H1 (cell line): ENCODE data around the gene UROC1. TPM values are rescaled to one million over a fixed set of nuclear protein-coding genes. Genes with fewer than 3 reads are reported as not detected.

Experiments used
- CTCF ChIA-PET: fragments of 300-600 bp; sonication (Branson Sonifier 250); formaldehyde crosslinking; loops from one replicate; lab custom pipeline; 2021; ENCODE audit not compliant: partially characterized antibody; lab: Charles Lee
- POLR2A ChIA-PET: fragments of 300-600 bp; sonication (Branson Sonifier 250); formaldehyde crosslinking; loops from one replicate; lab custom pipeline; 2021; ENCODE audit warnings: inconsistent platforms; ENCODE audit not compliant: partially characterized antibody; lab: Charles Lee
- DNase-seq, 2 experiments: peaks; one replicate each; pipeline versions ENCODE4 v3.0.0 to v3.0.0-alpha.2; 2010 to 2022; ENCODE audit warnings: low spot score in 2 of 2, low read depth in 1 of 2, mixed read lengths in 1 of 2
- FAIRE-seq: peaks from 2 replicates; lab custom pipeline; 2011; peaks lifted over from hg19 to GRCh38; lab: Jason Lieb, UNC
- H2AFZ ChIP-seq: 2 replicates; pipeline ENCODE4 v1.8.1; 2012; ENCODE audit warnings: low read length, inconsistent platforms
- H2AK5ac ChIP-seq: 2 replicates; pipeline ENCODE4 v1.6.1; 2013; ENCODE audit warnings: low read depth, low read length
- H2BK120ac ChIP-seq: replicated peaks from 2 replicates; pipeline ENCODE3; 2013; ENCODE audit warnings: low read depth, low read length, inconsistent platforms
- H2BK12ac ChIP-seq: 2 replicates; pipeline ENCODE4 v1.6.1; 2013; ENCODE audit warnings: low read depth, low read length
- H2BK15ac ChIP-seq: 2 replicates; pipeline ENCODE4 v1.6.1; 2013; ENCODE audit warnings: low read length
- H2BK20ac ChIP-seq: 2 replicates; pipeline ENCODE4 v1.6.1; 2013; ENCODE audit warnings: low read length
- H2BK5ac ChIP-seq: 2 replicates; pipeline ENCODE4 v1.6.1; 2013; ENCODE audit warnings: low read depth, low read length
- H3K14ac ChIP-seq: 2 replicates; pipeline ENCODE4 v1.6.1; 2013; ENCODE audit warnings: inconsistent platforms; ENCODE audit not compliant: insufficient read length
- H3K18ac ChIP-seq: 2 replicates; pipeline ENCODE4 v1.6.1; 2013; ENCODE audit warnings: low read length; ENCODE audit errors: extremely low read depth
- H3K23ac ChIP-seq: 2 replicates; pipeline ENCODE4 v1.6.1; 2013; ENCODE audit warnings: inconsistent platforms; ENCODE audit not compliant: insufficient read length
- H3K23me2 ChIP-seq: 2 replicates; pipeline ENCODE4 v1.6.1; 2013; ENCODE audit warnings: low read depth, low read length
- H3K27ac ChIP-seq: 2 replicates; pipeline ENCODE4 v1.6.1; 2011; ENCODE audit warnings: low read depth, low read length, inconsistent platforms
- H3K27me3 ChIP-seq, 4 experiments: replicated peaks in 1 of 4; 1 replicate in 1 of 4; 2 replicates in 3 of 4; pipeline versions ENCODE4 v1.6.1 to v1.8.1; 2011 to 2013; ENCODE audit warnings: low read length in 3 of 4, mild to moderate bottlenecking in 3 of 4, inconsistent platforms in 2 of 4, mixed read lengths in 2 of 4, moderate library complexity in 1 of 4; ENCODE audit not compliant: control insufficient read depth in 3 of 4, insufficient read depth in 3 of 4; ENCODE audit errors: extremely low read depth in 1 of 4
- H3K36me3 ChIP-seq, 4 experiments: 2 replicates each; pipeline versions ENCODE4 v1.6.1 to v1.8.1; 2011 to 2013; ENCODE audit warnings: mild to moderate bottlenecking in 4 of 4, low read length in 3 of 4, moderate library complexity in 2 of 4, control low read depth in 1 of 4, inconsistent platforms in 1 of 4; ENCODE audit not compliant: insufficient read depth in 4 of 4, control insufficient read depth in 2 of 4
- H3K4ac ChIP-seq: replicated peaks from 2 replicates; pipeline ENCODE3; 2013; ENCODE audit warnings: low read length, low read depth, mixed read lengths, inconsistent platforms; ENCODE audit not compliant: insufficient read length
- H3K4me1 ChIP-seq, 4 experiments: replicated peaks in 1 of 4; 1 replicate in 1 of 4; 2 replicates in 3 of 4; pipeline versions ENCODE4 v1.6.1 to v1.8.1; 2011 to 2013; ENCODE audit warnings: low read length in 3 of 4, inconsistent platforms in 2 of 4, mixed read lengths in 1 of 4; ENCODE audit not compliant: insufficient read depth in 4 of 4, control insufficient read depth in 3 of 4
- H3K4me2 ChIP-seq, 2 experiments: 2 replicates each; pipeline versions ENCODE4 v1.6.1 to v1.8.1; 2011 to 2013; ENCODE audit warnings: low read depth in 2 of 2, low read length in 2 of 2, control low read depth in 1 of 2, inconsistent platforms in 1 of 2, mild to moderate bottlenecking in 1 of 2; ENCODE audit not compliant: insufficient read depth in 1 of 2
- H3K4me3 ChIP-seq, 4 experiments: fragments of 200-600, 300-600 bp in 1 of 4; sonication (generic), shearing (Covaris generic), sonication (Bioruptor Twin) in 1 of 4; 2 replicates each; pipeline versions ENCODE4 v1.5.1 to v1.8.1; 2011 to 2016; ENCODE audit warnings: low read length in 4 of 4, low read depth in 3 of 4, control low read depth in 2 of 4, inconsistent platforms in 2 of 4, mild to moderate bottlenecking in 2 of 4, mixed read lengths in 1 of 4, moderate library complexity in 1 of 4; ENCODE audit not compliant: insufficient read depth in 2 of 4; ENCODE audit errors: extremely low read depth in 1 of 4
- H3K56ac ChIP-seq: replicated peaks from 2 replicates; pipeline ENCODE3; 2013; ENCODE audit warnings: low read depth, mild to moderate bottlenecking, mixed read lengths, low read length, inconsistent platforms; ENCODE audit not compliant: insufficient read length
- H3K79me1 ChIP-seq: 2 replicates; pipeline ENCODE4 v1.6.1; 2013; ENCODE audit warnings: low read depth, low read length, control low read depth
- H3K79me2 ChIP-seq, 2 experiments: 2 replicates each; pipeline versions ENCODE4 v1.6.1 to v1.8.1; 2012 to 2013; ENCODE audit warnings: low read length in 2 of 2, mild to moderate bottlenecking in 2 of 2, inconsistent platforms in 1 of 2; ENCODE audit not compliant: insufficient read depth in 2 of 2, control insufficient read depth in 1 of 2
- H3K9ac ChIP-seq, 4 experiments: replicated peaks in 1 of 4; 1 replicate in 1 of 4; 2 replicates in 3 of 4; pipeline versions ENCODE4 v1.6.1 to v1.8.1; 2011 to 2013; ENCODE audit warnings: low read depth in 3 of 4, low read length in 3 of 4, control low read depth in 2 of 4, mild to moderate bottlenecking in 2 of 4, moderate library complexity in 2 of 4, inconsistent platforms in 1 of 4; ENCODE audit errors: extremely low read depth in 1 of 4
- H3K9me3 ChIP-seq, 2 experiments: 2 replicates each; pipeline versions ENCODE4 v1.6.1 to v1.8.1; 2012 to 2013; ENCODE audit warnings: mild to moderate bottlenecking in 2 of 2, moderate library complexity in 2 of 2, control low read depth in 1 of 2, inconsistent platforms in 1 of 2, low read depth in 1 of 2, low read length in 1 of 2, mixed read lengths in 1 of 2; ENCODE audit not compliant: insufficient read depth in 2 of 2
- H4K20me1 ChIP-seq, 2 experiments: replicated peaks in 1 of 2; 2 replicates each; pipeline versions ENCODE3 to v1.8.1; 2011 to 2013; ENCODE audit warnings: inconsistent platforms in 2 of 2, low read length in 2 of 2, mild to moderate bottlenecking in 1 of 2; ENCODE audit not compliant: insufficient read depth in 2 of 2, control insufficient read depth in 1 of 2
- H4K5ac ChIP-seq: 2 replicates; pipeline ENCODE4 v1.6.1; 2013; ENCODE audit warnings: low read length, low read depth, mixed read lengths, inconsistent platforms; ENCODE audit not compliant: insufficient read length
- H4K8ac ChIP-seq: 2 replicates; pipeline ENCODE4 v1.8.0; 2013; ENCODE audit warnings: mild to moderate bottlenecking, moderate library complexity, low read length, inconsistent platforms; ENCODE audit not compliant: insufficient read depth; ENCODE audit errors: extremely low read depth
- H4K91ac ChIP-seq: replicated peaks from 2 replicates; pipeline ENCODE3; 2013; ENCODE audit warnings: low read length, mixed read lengths, inconsistent platforms; ENCODE audit not compliant: insufficient read length
- BACH1 ChIP-seq: IDR thresholded peaks from 2 replicates; pipeline ENCODE4 v1.6.1; 2012; ENCODE audit warnings: low read length, improper control_type of control experiment
- CBX5 ChIP-seq: fragments of 300-800, 300-1000 bp; sonication (generic); IDR thresholded peaks from 2 replicates; pipeline ENCODE4 v1.7.1; 2016; ENCODE audit warnings: antibody characterized with exemption, low read length, low read depth
- CHD1 ChIP-seq: IDR thresholded peaks from 2 replicates; pipeline ENCODE4 v1.6.1; 2012; ENCODE audit warnings: low read depth, low read length, improper control_type of control experiment
- EGR1 ChIP-seq: IDR thresholded peaks from 2 replicates; pipeline ENCODE4 v1.6.1; 2011; ENCODE audit warnings: low read depth, low read length, borderline replicate concordance
- MAX ChIP-seq: IDR thresholded peaks from 2 replicates; pipeline ENCODE4 v1.6.1; 2012; ENCODE audit warnings: inconsistent platforms
- NANOG ChIP-seq: IDR thresholded peaks from 2 replicates; pipeline ENCODE4 v1.6.1; 2011; ENCODE audit warnings: low read length, low read depth, mild to moderate bottlenecking, inconsistent platforms; ENCODE audit not compliant: insufficient read depth, poor library complexity, severe bottlenecking
- PHF8 ChIP-seq: fragments of 200-600 bp; sonication (generic); conservative IDR thresholded peaks from 2 replicates; pipeline ENCODE4 v1.7.1; 2012; ENCODE audit warnings: low read depth, mild to moderate bottlenecking, inconsistent platforms, low read length, moderate library complexity
- RFX5 ChIP-seq: IDR thresholded peaks from 2 replicates; pipeline ENCODE4 v1.6.1; 2011; ENCODE audit warnings: low read depth, low read length, improper control_type of control experiment, borderline replicate concordance
- RXRA ChIP-seq: IDR thresholded peaks from 2 replicates; pipeline ENCODE4 v1.6.1; 2011; ENCODE audit warnings: low read depth, mild to moderate bottlenecking, low read length, moderate library complexity; ENCODE audit not compliant: insufficient read depth
- SP2 ChIP-seq: IDR thresholded peaks from 2 replicates; pipeline ENCODE4 v1.6.1; 2012; ENCODE audit warnings: mild to moderate bottlenecking, low read length, inconsistent platforms
- SUZ12 ChIP-seq: fragments of 200-600 bp; sonication (generic); IDR thresholded peaks from 2 replicates; pipeline ENCODE4 v1.6.1; 2012; ENCODE audit warnings: mild to moderate bottlenecking, inconsistent platforms, low read length, moderate library complexity, mixed read lengths
- TAF7 ChIP-seq: optimal IDR thresholded peaks from 2 replicates; pipeline ENCODE3; 2011; ENCODE audit warnings: low read depth, mild to moderate bottlenecking, inconsistent platforms, low read length, moderate library complexity, borderline replicate concordance
- ZNF274 ChIP-seq: IDR thresholded peaks from 2 replicates; pipeline ENCODE4 v1.7.0; 2012; ENCODE audit warnings: low read length, borderline replicate concordance; ENCODE audit errors: extremely low read depth
- WGBS, 2 experiments: shearing (Covaris generic) in 1 of 2; methylation state at CpG; one replicate each; pipeline versions ENCODE4 v1.1.6 to v1.1.7; 2013 to 2015; ENCODE audit warnings: low lambda C conversion rate in 2 of 2, mixed read lengths in 2 of 2, inconsistent platforms in 1 of 2, low coverage in 1 of 2, missing lambda C conversion rate in 1 of 2; ENCODE audit not compliant: insufficient replicate concordance in 2 of 2, insufficient coverage in 1 of 2, insufficient read length in 1 of 2; ENCODE audit errors: extremely low coverage in 1 of 2, missing lambda C conversion rate in 1 of 2; 5-methylcytosine and 5-hydroxymethylcytosine counted together
- polyA plus RNA-seq, 7 experiments: library from polyadenylated mRNA; depleted of rRNA in 3 of 7; stranded (reverse) in 5 of 7; unstranded in 2 of 7; fragments of >200 nt in 5 of 7; fragments of 200-250 nt in 2 of 7; gene quantifications; 1 replicate in 5 of 7; 2 replicates in 1 of 7; 4 replicates in 1 of 7; pipeline versions ENCODE4 v1.2.1 to v1.2.3, GENCODE V29; 2011 to 2013; ENCODE audit warnings: missing spikeins in 2 of 7, mixed read lengths in 2 of 7
- total RNA-seq: library from RNA; stranded (reverse); fragmentation: NEBNext Ultra II Directional; extraction: Animal tissue kit (Norgen Biotek cat#: 25700); gene quantifications from 2 replicates; pipeline ENCODE4 v1.2.1, GENCODE V29; 2021
- TF ChIP-seq, protein P1 (sequence below): IDR thresholded peaks from 2 replicates; pipeline ENCODE4 v1.6.1; 2012; ENCODE audit warnings: inconsistent platforms

Gene UROC1
- total and polyA plus RNA-seq, 2 of the 8 experiments (the other 6 are each of a cell fraction or from before 2014, with no cell fraction given): 0.03 TPM; not detected in 1

DNA sequence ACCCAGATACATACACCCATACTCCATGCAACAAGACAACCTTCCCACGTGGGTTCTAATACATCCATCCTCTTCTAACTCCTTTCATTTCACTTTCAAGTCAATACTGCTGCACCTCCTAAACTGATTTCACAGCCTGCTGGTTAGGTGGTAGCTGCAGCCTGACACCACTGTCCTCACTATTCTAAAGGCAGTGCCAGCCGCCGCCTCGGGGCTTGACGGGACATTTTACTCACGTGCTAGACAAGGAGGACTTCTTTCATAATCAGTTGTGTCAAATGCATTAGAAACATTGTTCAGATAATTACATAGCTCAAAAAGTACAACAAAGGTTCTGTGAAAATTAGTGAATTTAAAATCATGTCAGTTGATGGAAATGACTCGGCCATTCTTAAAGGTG lies 6.3 kb downstream of the UROC1 start:
- ChIA-PET POLR2A (interaction anchor here (1.2 kb wide), 1 partner anchor 38 kb away, joined by 3 read pairs; no protein-coding TSS in a partner anchor), CTCF (interaction anchor here (0.6 to 5.3 kb wide), 12 partner anchors 8 to 471 kb away, joined by 3 to 30 read pairs (median 3); partner anchors contain the start of gene PLXNA1)
- no peak overlapping the region for H3K9ac ChIP-seq
- H3K9me3 ChIP-seq: no peaks in the 10 kb centered on the region
- no peak overlapping the region for H3K4me3 ChIP-seq
- H2BK12ac ChIP-seq: no peak overlapping the region
- DNase-seq (no peak), FAIRE-seq (no peak)
- no peaks in the 10 kb centered on the region for H3K36me3 ChIP-seq
- no peaks in the 10 kb centered on the region for H3K79me2 ChIP-seq
- H4K91ac ChIP-seq: no peak overlapping the region
- no peaks in the 10 kb centered on the region for H4K20me1 ChIP-seq
- no peaks in the 10 kb centered on the region for H3K4me1 ChIP-seq
- no peak overlapping the region for H2BK120ac ChIP-seq
- H2AFZ ChIP-seq: no peak overlapping the region
- no peak overlapping the region for H2AK5ac ChIP-seq
- no peak overlapping the region for H3K14ac ChIP-seq
- H4K5ac ChIP-seq: no peak overlapping the region
- no peaks in the 10 kb centered on the region for H3K79me1 ChIP-seq
- no peak overlapping the region for H3K4ac ChIP-seq
- no peaks in the 10 kb centered on the region; the same call in 1 of the 2 replicates for H3K23me2 ChIP-seq
- no peak overlapping the region for H3K56ac ChIP-seq
- H3K27me3 ChIP-seq: no peaks in the 10 kb centered on the region
- H3K23ac ChIP-seq: no peak overlapping the region
- no peak overlapping the region for H3K18ac ChIP-seq
- H4K8ac ChIP-seq: no peak overlapping the region
- 71% methylated on average over 7 of the region's 7 CpGs; no CpG with 5 or more reads in 1 of the 2 experiments for WGBS, 2 experiments
- no peak overlapping the region for H3K4me2 ChIP-seq
- H3K27ac ChIP-seq: no peak overlapping the region
- H2BK5ac ChIP-seq: no peak overlapping the region
- H2BK20ac ChIP-seq: no peak overlapping the region
- H2BK15ac ChIP-seq: no peak overlapping the region
- TF ChIP-seq PHF8: no peak
- TF ChIP-seq TAF7: no peak
- no peak for TF ChIP-seq SP2
- TF ChIP-seq NANOG: no peak
- no peak for TF ChIP-seq CHD1
- no peak for TF ChIP-seq MAX
- no peak for TF ChIP-seq RXRA
- TF ChIP-seq EGR1: no peak
- TF ChIP-seq, protein P1, sequence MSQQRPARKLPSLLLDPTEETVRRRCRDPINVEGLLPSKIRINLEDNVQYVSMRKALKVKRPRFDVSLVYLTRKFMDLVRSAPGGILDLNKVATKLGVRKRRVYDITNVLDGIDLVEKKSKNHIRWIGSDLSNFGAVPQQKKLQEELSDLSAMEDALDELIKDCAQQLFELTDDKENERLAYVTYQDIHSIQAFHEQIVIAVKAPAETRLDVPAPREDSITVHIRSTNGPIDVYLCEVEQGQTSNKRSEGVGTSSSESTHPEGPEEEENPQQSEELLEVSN: no peak
- no peak for TF ChIP-seq BACH1
- TF ChIP-seq ZNF274: no peak
- TF ChIP-seq SUZ12: no peak
- no peak for TF ChIP-seq RFX5
- no peak for TF ChIP-seq CBX5
